Sigmoid colon (tissue), 7 donors: ENCODE measurements around the gene SNX24. TPM values are rescaled to one million over a fixed set of nuclear protein-coding genes. Genes with fewer than 3 reads are reported as not detected.

Experiments used
- DNase-seq: peaks from one replicate; pipeline ENCODE4 v3.0.0-alpha.2; 2019
- H3K27ac ChIP-seq, 4 donors: fragments of 200-600 bp; sonication (generic); one replicate each; pipeline ENCODE4 v1.5.1; 2016 to 2019; ENCODE audit warnings: mild to moderate bottlenecking in 1 of 4
- H3K27me3 ChIP-seq, 3 donors: fragments of 200-600 bp; sonication (generic); one replicate each; pipeline ENCODE4 v1.5.1; 2019; ENCODE audit warnings: mild to moderate bottlenecking in 1 of 3
- H3K36me3 ChIP-seq, 4 donors: fragments of 200-600 bp; sonication (generic); one replicate each; pipeline ENCODE4 v1.5.1; 2016 to 2019
- H3K4me1 ChIP-seq, 4 donors: fragments of 200-600 bp; sonication (generic); one replicate each; pipeline ENCODE4 v1.5.1; 2017 to 2019
- H3K4me3 ChIP-seq, 4 donors: fragments of 200-600 bp; sonication (generic); one replicate each; pipeline ENCODE4 v1.5.1; 2017 to 2019; ENCODE audit warnings: mild to moderate bottlenecking in 2 of 4, moderate library complexity in 1 of 4
- H3K9me3 ChIP-seq, 4 donors: fragments of 200-600 bp in 3 of 4; sonication (generic) in 3 of 4; one replicate each; pipeline versions ENCODE4 v1.5.1 to v1.6.1; 2013 to 2019
- CTCF ChIP-seq, 4 experiments: fragments of 450-650 bp in 3 of 4; fragments of 200-600 bp in 1 of 4; IDR thresholded peaks; one replicate each; pipeline ENCODE4 v1.5.1; 2016 to 2019; ENCODE audit warnings: antibody characterized with exemption in 4 of 4, mild to moderate bottlenecking in 3 of 4, moderate library complexity in 2 of 4
- EP300 ChIP-seq, 4 donors: sonication (generic); formaldehyde crosslinking; IDR thresholded peaks; one replicate each; pipeline ENCODE4 v1.6.1; 2017; ENCODE audit warnings: antibody characterized with exemption in 4 of 4
- POLR2A ChIP-seq, 2 donors: fragments of 450-650 bp; IDR thresholded peaks; one replicate each; pipeline ENCODE4 v1.6.1; 2016; ENCODE audit warnings: antibody characterized with exemption in 2 of 2, mild to moderate bottlenecking in 2 of 2, moderate library complexity in 2 of 2
- POLR2AphosphoS5 ChIP-seq, 4 donors: sonication (generic); formaldehyde crosslinking; IDR thresholded peaks; one replicate each; pipeline ENCODE4 v1.6.1; 2017; ENCODE audit warnings: antibody characterized with exemption in 4 of 4
- WGBS, 2 donors: extraction: QIAGEN DNeasy Blood & Tissue Kit; methylation state at CpG; one replicate each; pipeline ENCODE4 v1.1.7; 2013; 5-methylcytosine and 5-hydroxymethylcytosine counted together
- intact Hi-C: fragments of 100-400 bp; cut with DNase I; formaldehyde crosslinking; loops from one replicate; pipeline ENCODE4 v1.15.1; 2023
- polyA plus RNA-seq, 3 donors: library from polyadenylated mRNA; stranded (reverse); fragments of 200-250 nt; gene quantifications; one replicate each; pipeline ENCODE4 v1.2.3, GENCODE V29; 2013
- total RNA-seq, 4 donors: library from RNA; depleted of rRNA; stranded (reverse); fragments of >200 nt; gene quantifications; one replicate each; pipeline ENCODE4 v1.1.0, GENCODE V29; 2016
- donor health status: healthy with polysubstance abuse.
- donor health status: Bipolar disorder and iron deficiency.
- donor health status: healthy.

Gene SNX24
- total and polyA plus RNA-seq, 7 donors: 7.3 to 28.2 (median 10.7) TPM

GRCh38 chr5:122948319-122948718, 102.9 kb downstream of the SNX24 start:
- Histone ChIP-seq H3K36me3 (peaks cover 0 to 5% (median 0%) of the 10 kb centered on the region in 4 donors), H3K4me1 (peaks cover 0 to 7% (median 5%) of the 10 kb centered on the region in 4 donors), H3K27ac (no peak overlapping the region), H3K27me3 (no peaks in the 10 kb centered on the region), H3K4me3 (no peak overlapping the region), H3K9me3 (no peaks in the 10 kb centered on the region)
- TF ChIP-seq CTCF (IDR thresholded peaks at IDR 0.05): no peak
- no peak for TF ChIP-seq EP300 (IDR thresholded peaks at IDR 0.05)
- no peak for TF ChIP-seq POLR2A (IDR thresholded peaks at IDR 0.05)
- no peak for TF ChIP-seq POLR2AphosphoS5 (IDR thresholded peaks at IDR 0.05)
- DNase-seq: no peak
- intact Hi-C loops: no loop called here
- 85 to 92% methylated on average over 2 of the region's 2 CpGs for WGBS, 2 donors

- intact Hi-C loops: no loop called here
- Histone ChIP-seq H3K27me3 (no peaks in the 10 kb centered on the region), H3K27ac (no peak overlapping the region), H3K4me3 (no peak overlapping the region), H3K36me3 (peaks cover 0 to 6% (median 2%) of the 10 kb centered on the region in 4 donors), H3K4me1 (no peaks in the 10 kb centered on the region), H3K9me3 (no peaks in the 10 kb centered on the region)
- TF ChIP-seq CTCF (IDR thresholded peaks at IDR 0.05) (no peak), POLR2A (IDR thresholded peaks at IDR 0.05) (no peak), EP300 (IDR thresholded peaks at IDR 0.05) (no peak), POLR2AphosphoS5 (IDR thresholded peaks at IDR 0.05) (no peak)
- WGBS, 2 donors: 95 to 97% methylated on average over 8 of the region's 8 CpGs
- DNase-seq: no peak
Measured at GRCh38 chr5:122951658-122952057, 106.2 kb downstream of the SNX24 start.

GRCh38 chr5:122954719-122955118, 109.3 kb downstream of the SNX24 start:
- Histone ChIP-seq H3K27me3 (no peaks in the 10 kb centered on the region), H3K4me1 (no peaks in the 10 kb centered on the region), H3K4me3 (no peak overlapping the region), H3K36me3 (peaks cover 0 to 6% (median 0%) of the 10 kb centered on the region in 4 donors), H3K9me3 (peaks cover 0 to 3% (median 0%) of the 10 kb centered on the region in 4 donors), H3K27ac (no peak overlapping the region)
- no peak for DNase-seq
- intact Hi-C loops: no loop called here
- TF ChIP-seq POLR2A (IDR thresholded peaks at IDR 0.05): no peak
- TF ChIP-seq EP300 (IDR thresholded peaks at IDR 0.05): no peak
- TF ChIP-seq POLR2AphosphoS5 (IDR thresholded peaks at IDR 0.05): no peak
- TF ChIP-seq CTCF (IDR thresholded peaks at IDR 0.05): no peak

GRCh38 chr5:122957457-122957856, 112.0 kb downstream of the SNX24 start:
- H3K27me3 ChIP-seq: no peaks in the 10 kb centered on the region
- H3K4me1 ChIP-seq: no peaks in the 10 kb centered on the region
- H3K27ac ChIP-seq: no peak overlapping the region
- peaks cover 0 to 6% (median 0%) of the 10 kb centered on the region in 4 donors for H3K36me3 ChIP-seq
- DNase-seq: no peak
- TF ChIP-seq CTCF (IDR thresholded peaks at IDR 0.05): no peak
- no peak for TF ChIP-seq POLR2AphosphoS5 (IDR thresholded peaks at IDR 0.05)
- no peak for TF ChIP-seq POLR2A (IDR thresholded peaks at IDR 0.05)
- TF ChIP-seq EP300 (IDR thresholded peaks at IDR 0.05): no peak
- intact Hi-C loops: no loop called here
- H3K4me3 ChIP-seq: no peak overlapping the region
- H3K9me3 ChIP-seq: peaks cover 0 to 3% (median 0%) of the 10 kb centered on the region in 4 donors
